ENCODE measurements around the gene SCRN1.
"Not testable (repeated sequence)": the region's sequence is repeated elsewhere in the genome, so short reads cannot be mapped to it uniquely, and the experiment has no call there.

The SCRN1 gene

GRCh38 chr7:29970158-29970557 lies 19.4 kb downstream of the SCRN1 start:
- in situ Hi-C loops (cut with HindIII; ENCODE audit: low sequenced_read_pairs), result no loop called here

DNA sequence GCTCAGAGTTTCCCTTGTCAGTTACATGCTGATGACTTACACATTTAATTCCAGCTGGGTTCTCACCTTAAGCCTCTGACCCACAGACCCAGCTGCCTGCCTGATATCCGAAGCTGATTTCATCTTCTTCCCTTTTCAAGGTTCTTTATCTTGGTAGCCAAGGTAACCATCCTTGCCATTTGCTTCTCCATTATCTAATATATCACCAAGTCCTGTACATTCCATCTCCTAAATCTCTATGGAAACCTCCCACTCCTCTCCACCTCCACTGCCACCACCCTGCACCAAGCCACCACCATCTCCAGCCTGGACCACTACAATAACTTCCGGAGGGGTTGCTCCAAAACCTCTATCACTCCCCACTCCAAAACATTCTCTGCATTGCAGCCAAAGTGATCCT lies 19.9 kb downstream of the SCRN1 start:
- in situ Hi-C loops (cut with HindIII; ENCODE audit: low sequenced_read_pairs), result no loop called here

GRCh38 chr7:29968683-29969395 lies 20.8 kb downstream of the SCRN1 start:
- in situ Hi-C loops (cut with HindIII; ENCODE audit: low sequenced_read_pairs), result no loop called here

DNA sequence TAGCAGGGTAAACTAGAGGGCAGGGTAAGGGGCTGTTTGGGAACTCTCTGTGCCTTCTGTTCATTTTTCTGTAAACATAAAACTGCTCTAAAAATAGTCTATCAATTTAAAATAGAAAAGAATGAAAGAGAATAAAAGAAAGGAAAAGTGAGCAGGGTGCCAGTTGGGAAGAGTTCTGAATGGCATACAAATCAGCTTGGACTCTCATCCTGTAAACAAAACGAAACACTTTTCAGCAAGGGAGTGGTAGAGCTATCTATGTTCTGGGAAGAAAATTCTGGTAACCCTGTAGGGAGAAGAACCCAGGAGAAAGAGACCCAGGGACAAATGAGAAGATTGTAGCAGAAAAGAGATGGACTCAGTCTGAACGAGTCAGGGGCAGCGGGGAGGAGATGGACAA lies 24.6 kb downstream of the SCRN1 start:
- in situ Hi-C loops (cut with HindIII; ENCODE audit: low sequenced_read_pairs), result no loop called here

DNA sequence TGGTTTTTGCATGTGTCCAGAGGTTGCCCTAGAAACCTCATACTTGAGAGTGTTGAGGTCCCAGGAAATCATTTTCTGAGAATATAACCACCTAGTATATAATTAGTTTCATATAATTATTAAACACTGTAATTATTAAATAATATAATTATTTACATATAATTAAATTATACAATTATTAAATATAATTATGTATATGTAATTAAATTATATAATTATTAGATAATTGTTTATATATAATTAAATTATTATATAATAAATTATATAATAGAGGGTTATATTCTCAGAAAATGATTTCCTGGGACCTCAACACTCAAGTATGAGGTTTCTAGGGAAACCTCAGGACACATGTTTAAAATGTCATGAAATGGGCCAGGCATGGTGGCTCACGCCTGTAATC lies 27.6 kb downstream of the SCRN1 start:
- in situ Hi-C loops (cut with HindIII; ENCODE audit: low sequenced_read_pairs), result no loop called here

DNA sequence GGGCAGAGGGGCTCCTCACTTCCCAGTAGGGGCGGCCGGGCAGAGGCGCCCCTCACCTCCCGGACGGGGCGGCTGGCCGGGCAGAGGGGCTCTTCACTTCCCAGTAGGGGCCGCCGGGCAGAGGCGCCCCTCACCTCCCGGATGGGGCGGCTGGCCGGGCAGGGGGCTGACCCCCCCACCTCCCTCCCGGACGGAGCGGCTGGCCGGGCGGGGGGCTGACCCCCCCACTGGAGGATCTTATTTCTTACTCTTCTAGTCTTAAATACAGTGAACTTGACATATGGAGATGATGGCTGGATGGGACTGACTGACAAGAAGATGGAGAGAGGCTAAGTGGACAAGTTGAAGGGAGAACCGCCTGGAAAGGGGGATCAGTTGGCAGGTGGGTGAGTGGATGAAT lies 28.0 kb downstream of the SCRN1 start:
- in situ Hi-C loops (cut with HindIII; ENCODE audit: low sequenced_read_pairs), result not testable (repeated sequence)

- in situ Hi-C loops (cut with HindIII; ENCODE audit: low sequenced_read_pairs), result no loop called here
Measured at GRCh38 chr7:29958667-29959358, 30.8 kb downstream of the SCRN1 start.

DNA sequence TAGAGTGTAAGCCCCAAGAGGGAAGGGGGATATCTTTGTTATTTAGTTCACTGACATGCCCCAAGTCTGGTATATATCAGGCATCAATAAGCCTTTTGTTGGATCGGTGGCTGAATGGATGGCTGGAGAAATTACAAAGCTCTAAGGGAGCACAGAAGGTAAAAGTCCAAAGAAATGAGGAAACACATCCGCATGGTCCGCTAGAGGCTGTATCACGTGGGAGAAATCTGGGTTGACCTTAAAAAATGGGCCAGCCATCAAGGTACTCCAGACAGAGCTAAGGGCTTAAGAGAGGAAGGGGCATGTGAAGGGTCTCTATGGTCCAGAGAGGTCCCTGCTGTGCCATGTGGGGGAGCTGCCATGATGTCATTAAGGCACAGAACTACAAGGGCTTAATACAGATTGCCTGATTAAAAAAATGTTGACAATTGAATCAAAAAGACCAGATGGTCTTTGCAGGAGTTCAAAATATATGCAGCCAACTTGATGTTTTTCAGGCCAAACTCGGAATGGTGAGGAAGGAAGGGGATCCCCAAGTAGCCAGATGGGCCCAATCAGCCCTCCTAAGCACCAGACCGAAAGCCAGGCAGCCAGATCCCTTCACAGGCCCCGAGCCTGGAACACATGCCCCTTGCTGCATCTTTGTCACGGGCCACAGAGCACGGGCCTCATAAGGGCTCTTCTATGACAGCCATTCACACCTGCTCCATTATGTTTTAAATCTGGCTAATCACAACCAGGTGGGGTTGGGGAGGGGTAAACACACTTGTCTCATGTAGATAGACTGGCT lies 31.9 kb downstream of the SCRN1 start:
- in situ Hi-C loops (cut with HindIII; ENCODE audit: low sequenced_read_pairs), result no loop called here

DNA sequence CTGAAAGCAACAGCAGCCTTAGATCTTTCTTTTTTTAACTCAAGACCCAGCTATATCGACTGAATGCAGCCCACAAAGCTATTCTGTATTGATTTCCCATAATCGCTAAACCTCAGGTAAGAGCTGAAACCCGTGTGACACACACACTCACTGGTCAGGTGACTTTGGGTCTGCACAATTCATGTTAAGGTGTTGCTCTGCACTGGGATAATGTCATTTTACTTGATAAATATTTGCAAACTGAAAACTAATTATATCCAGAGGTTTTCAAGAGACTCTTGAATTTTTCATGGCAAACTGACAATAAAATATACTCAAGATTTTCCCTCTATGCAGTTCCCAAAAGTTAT lies 33.1 kb downstream of the SCRN1 start:
- in situ Hi-C loops (cut with HindIII; ENCODE audit: low sequenced_read_pairs), result no loop called here

GRCh38 chr7:29955799-29956486 lies 33.7 kb downstream of the SCRN1 start:
- in situ Hi-C loops (cut with HindIII; ENCODE audit: low sequenced_read_pairs), result no loop called here

DNA sequence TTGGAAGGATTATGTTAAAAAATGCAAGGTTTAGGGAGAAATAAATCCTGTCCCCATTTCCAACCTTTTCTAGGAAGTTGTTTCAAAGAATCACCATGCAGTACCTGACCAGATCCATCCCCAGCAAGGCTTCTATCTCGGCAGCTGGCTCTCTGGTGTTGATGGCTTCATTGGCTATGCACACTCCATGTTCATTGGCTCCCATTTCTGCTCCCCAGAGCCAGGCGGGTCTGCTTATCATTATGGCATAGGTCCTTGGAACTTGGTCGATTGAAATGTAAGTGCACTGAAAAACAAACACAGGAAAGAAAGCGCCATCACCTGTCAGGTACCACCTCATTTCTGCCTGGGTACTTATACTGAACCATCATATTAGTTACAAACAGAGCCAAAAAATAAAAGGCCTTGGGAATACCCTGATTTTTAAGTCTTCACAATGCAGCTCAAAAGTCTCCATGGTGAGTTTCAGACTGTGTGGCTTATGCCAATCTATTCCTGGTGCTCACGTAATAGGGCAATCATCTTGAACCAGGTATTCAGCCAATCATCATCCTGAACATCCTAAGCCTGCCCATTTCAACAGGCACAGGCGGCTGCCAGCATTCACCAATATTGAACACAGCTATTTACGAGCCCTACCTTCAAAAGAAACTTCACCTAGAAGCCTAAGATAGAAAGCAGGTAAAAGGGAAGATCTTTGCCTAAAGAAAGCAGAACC lies 34.4 kb downstream of the SCRN1 start:
- in situ Hi-C loops (cut with HindIII; ENCODE audit: low sequenced_read_pairs), result no loop called here

DNA sequence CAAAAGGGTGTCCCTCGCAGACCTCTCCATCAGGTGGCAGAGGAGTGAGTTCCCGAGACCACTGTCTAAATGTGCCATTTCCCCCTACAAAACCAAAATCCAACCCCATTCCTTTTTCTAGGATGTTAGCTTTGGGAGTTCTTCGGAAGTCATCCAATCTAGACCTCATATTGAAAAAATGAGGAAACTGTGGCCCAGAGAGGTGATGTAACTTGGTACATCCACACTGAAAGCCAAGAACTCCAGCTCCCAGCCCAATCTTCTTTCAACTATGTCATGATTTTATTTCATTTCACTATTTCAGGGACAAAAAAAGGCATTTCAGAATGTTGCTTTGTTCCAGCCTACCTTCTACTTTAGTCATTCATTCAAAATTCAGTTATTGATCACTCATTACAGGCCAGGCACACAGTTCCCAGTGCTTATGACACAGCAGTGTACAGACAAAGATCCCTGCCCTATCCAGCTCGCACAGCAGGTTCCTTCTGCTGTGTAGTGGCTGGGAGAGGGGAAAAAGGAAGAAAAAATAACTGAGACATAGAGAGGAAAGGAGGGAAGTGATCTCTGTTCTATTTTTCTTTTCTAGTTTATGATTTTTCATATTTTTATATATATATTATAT lies 35.8 kb downstream of the SCRN1 start:
- in situ Hi-C loops (cut with HindIII; ENCODE audit: low sequenced_read_pairs), result no loop called here

DNA sequence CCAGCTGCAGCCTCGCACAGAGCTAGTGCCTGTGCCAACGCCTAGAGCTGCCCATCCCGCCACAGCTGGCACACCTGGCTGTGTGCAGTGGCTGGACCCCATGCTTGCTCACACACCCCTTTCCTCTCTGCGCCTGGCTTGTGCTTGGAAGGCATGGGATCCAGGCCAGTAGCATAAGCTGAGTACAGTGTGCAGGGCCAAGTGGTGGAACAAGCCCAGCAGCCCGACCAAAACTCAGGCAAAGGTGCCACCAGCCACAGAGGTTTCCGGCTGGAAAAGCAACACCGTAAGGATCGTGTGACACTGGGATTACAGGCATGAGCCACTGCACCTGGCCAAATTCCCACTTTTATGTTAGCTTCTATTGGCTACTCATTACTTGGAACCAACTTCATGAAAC lies 38.4 kb downstream of the SCRN1 start:
- in situ Hi-C loops (cut with HindIII; ENCODE audit: low sequenced_read_pairs), result no loop called here

GRCh38 chr7:29950480-29950879 lies 39.1 kb downstream of the SCRN1 start:
- in situ Hi-C loops (cut with HindIII; ENCODE audit: low sequenced_read_pairs), result no loop called here

DNA sequence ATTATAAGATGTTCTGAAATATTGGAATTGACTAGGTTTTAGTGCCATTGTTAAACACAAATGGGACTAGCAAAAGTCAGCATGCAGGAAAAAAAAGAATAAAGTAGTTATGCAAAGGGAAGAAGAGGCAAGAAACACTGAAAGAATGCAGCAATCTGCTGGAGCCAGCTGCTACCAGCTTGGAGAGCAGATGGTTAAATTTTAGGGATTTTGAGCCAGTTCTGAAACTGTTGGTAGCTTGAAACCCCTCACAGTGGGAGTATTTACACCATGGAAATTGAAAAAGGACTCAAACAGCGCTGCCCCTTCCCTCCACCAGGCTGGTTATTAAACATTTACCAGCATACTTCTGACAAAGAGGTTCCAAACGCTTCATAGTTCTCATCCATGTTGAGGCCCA lies 41.0 kb downstream of the SCRN1 start:
- in situ Hi-C loops (cut with HindIII; ENCODE audit: low sequenced_read_pairs), result no loop called here

GRCh38 chr7:29946428-29947186 lies 43.0 kb downstream of the SCRN1 start:
- in situ Hi-C loops (cut with HindIII; ENCODE audit: low sequenced_read_pairs), result no loop called here

- in situ Hi-C loops (cut with HindIII; ENCODE audit: low sequenced_read_pairs), result no loop called here
Measured at GRCh38 chr7:29945259-29945809, 44.3 kb downstream of the SCRN1 start.

DNA sequence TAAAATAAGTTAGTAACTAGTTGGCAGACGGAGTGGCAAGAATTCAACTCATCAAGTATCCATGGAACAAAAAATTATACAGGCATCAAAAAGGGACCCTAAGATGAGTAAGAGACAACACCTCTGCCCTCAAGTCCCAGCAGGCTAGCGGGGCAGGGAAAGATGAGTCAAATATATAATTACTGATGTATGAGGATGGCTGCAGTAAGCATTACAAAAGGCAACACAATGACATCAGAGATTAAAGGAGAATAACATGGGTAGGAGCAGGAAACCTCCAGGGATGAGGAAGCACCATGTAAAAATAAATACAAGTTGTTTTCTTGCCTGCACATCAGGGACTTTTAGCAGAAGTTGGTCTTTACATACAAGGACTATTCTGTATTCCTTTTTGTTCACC lies 49.4 kb downstream of the SCRN1 start:
- in situ Hi-C loops (cut with HindIII; ENCODE audit: low sequenced_read_pairs), result no loop called here

DNA sequence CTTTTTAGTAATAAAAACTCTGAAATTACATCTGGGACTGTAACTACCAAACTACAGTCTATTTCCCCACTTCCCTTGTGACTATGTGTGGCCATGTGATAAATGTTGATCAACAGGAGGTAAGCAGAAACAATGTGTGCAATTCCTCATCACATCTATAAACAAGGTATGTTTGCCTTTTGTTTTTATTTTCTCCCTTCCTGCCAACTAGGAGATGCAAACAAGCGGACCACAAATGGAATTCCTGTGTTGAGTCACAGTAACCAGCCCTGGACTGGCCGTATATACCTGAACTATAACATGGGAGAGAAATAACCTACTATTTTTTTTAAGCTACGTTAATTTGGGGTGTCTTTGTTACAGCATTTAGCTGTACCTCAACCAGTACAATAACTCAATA lies 52.5 kb downstream of the SCRN1 start:
- in situ Hi-C loops (cut with HindIII; ENCODE audit: low sequenced_read_pairs), result no loop called here

Measured in DLD1 (cell line).